ENCODE data around the gene TMEM181. TPM values are rescaled to one million over a fixed set of nuclear protein-coding genes. Genes with fewer than 3 reads are reported as not detected.

Gene TMEM181
- total RNA-seq, 4 donors from 2014 or later, result 16.7 to 28.1 (median 21.2) TPM

- intact Hi-C loops (cut with DNase I), result no loop called here
Measured at GRCh38 chr6:158544428-158544827, 15.5 kb upstream of the TMEM181 start.

GRCh38 chr6:158545043-158545966, 14.6 kb upstream of the TMEM181 start:
- no peaks in the 10 kb centered on the region for H3K4me1 ChIP-seq
- no peak for TF ChIP-seq CTCF (IDR thresholded peaks at IDR 0.05)
- TF ChIP-seq POLR2A (IDR thresholded peaks at IDR 0.05), result no peak
- no peaks in the 10 kb centered on the region for H3K36me3 ChIP-seq
- no peak overlapping the region for H3K4me3 ChIP-seq (replicated peaks in 1 of 3)
- 81 to 84% methylated on average over 29 to 30 of the region's 30 CpGs for WGBS, 2 donors
- H3K27me3 ChIP-seq, result no peaks in the 10 kb centered on the region
- no peaks in the 10 kb centered on the region for H3K9me3 ChIP-seq
- intact Hi-C loops (cut with DNase I), result no loop called here
- no peak for DNase-seq
- no peak overlapping the region for H3K27ac ChIP-seq

More at GRCh38 chr6:158544428-158544827, 15.5 kb upstream of the TMEM181 start:
- Histone ChIP-seq H3K4me3 (replicated peaks in 1 of 3) (no peak overlapping the region), H3K27ac (no peak overlapping the region), H3K4me1 (no peaks in the 10 kb centered on the region), H3K9me3 (no peaks in the 10 kb centered on the region), H3K27me3 (no peaks in the 10 kb centered on the region), H3K36me3 (no peaks in the 10 kb centered on the region)
- no peak for DNase-seq
- 86 to 89% methylated on average over 12 of the region's 12 CpGs for WGBS, 2 donors
- TF ChIP-seq CTCF (IDR thresholded peaks at IDR 0.05) (no peak), POLR2A (IDR thresholded peaks at IDR 0.05) (no peak)

GRCh38 chr6:158548418-158549161, 11.3 kb upstream of the TMEM181 start:
- no peaks in the 10 kb centered on the region for H3K27me3 ChIP-seq
- H3K9me3 ChIP-seq, result no peaks in the 10 kb centered on the region
- H3K4me3 ChIP-seq (replicated peaks in 1 of 3), result no peak overlapping the region
- no peaks in the 10 kb centered on the region for H3K36me3 ChIP-seq
- no peak overlapping the region for H3K27ac ChIP-seq
- intact Hi-C loops (cut with DNase I), result no loop called here
- no peak for TF ChIP-seq POLR2A (IDR thresholded peaks at IDR 0.05)
- TF ChIP-seq CTCF (IDR thresholded peaks at IDR 0.05), result no peak
- H3K4me1 ChIP-seq, result no peaks in the 10 kb centered on the region
- 86 to 89% methylated on average over 9 of the region's 9 CpGs for WGBS, 2 donors
- DNase-seq, result no peak

GRCh38 chr6:158552055-158552795, 7.7 kb upstream of the TMEM181 start:
- intact Hi-C loops (cut with DNase I), result no loop called here
- Histone ChIP-seq H3K4me1 (no peaks in the 10 kb centered on the region), H3K27me3 (no peaks in the 10 kb centered on the region), H3K4me3 (replicated peaks in 1 of 3) (no peak overlapping the region), H3K9me3 (no peaks in the 10 kb centered on the region), H3K27ac (no peak overlapping the region), H3K36me3 (no peaks in the 10 kb centered on the region)
- TF ChIP-seq POLR2A (IDR thresholded peaks at IDR 0.05), result no peak
- 68 to 75% methylated on average over 6 of the region's 6 CpGs for WGBS, 2 donors
- DNase-seq, result no peak

- H3K9me3 ChIP-seq, result no peaks in the 10 kb centered on the region
- H3K27me3 ChIP-seq, result no peaks in the 10 kb centered on the region
- H3K27ac ChIP-seq, result no peak overlapping the region
- no peak overlapping the region for H3K4me3 ChIP-seq (replicated peaks in 1 of 3)
- TF ChIP-seq POLR2A (IDR thresholded peaks at IDR 0.05) (no peak), CTCF (IDR thresholded peaks at IDR 0.05) (no peak)
- WGBS, 2 donors, result 88 to 91% methylated on average over 5 of the region's 5 CpGs
- no peak for DNase-seq
- intact Hi-C loops (cut with DNase I), result no loop called here
- no peaks in the 10 kb centered on the region for H3K36me3 ChIP-seq
- no peaks in the 10 kb centered on the region for H3K4me1 ChIP-seq
Measured at GRCh38 chr6:158552796-158553138, 7.1 kb upstream of the TMEM181 start.
